K562 (cell line): Measurements from ENCODE around the gene TMEM79. TPM values are rescaled to one million over a fixed set of nuclear protein-coding genes. Genes with fewer than 3 reads are reported as not detected.
A peak's percentile ranks its signal among the peaks of the same experiment; 100 is the strongest.

Experiments used
- ATAC-seq: fragments of 200-7000 bp; cut with Tn5 transposase; 3 replicates; pipeline ENCODE4 v1.9.1; 2020; ENCODE audit warnings: moderate library complexity
- BruUV-seq: library from RNA; stranded (reverse); fragments of 400-500 nt; replicated peaks from 2 replicates; lab custom pipeline; 2021; lab: Mats Ljungman, UMichigan
- CTCF ChIA-PET: fragments of 300-600 bp; formaldehyde crosslinking; extraction: SDS; loops from one replicate; lab custom pipeline; 2021; ENCODE audit warnings: low intra/inter-chr PET ratio; lab: Yijun Ruan, JAX
- POLR2A ChIA-PET: fragments of 300-600, 350-650 bp; sonication (Branson Sonifier 250); formaldehyde crosslinking; extraction: SDS; loops from one replicate; lab custom pipeline; 2021; ENCODE audit warnings: antibody characterized with exemption, inconsistent platforms; lab: Yijun Ruan, JAX
- DNase-seq, 4 experiments: peaks; one replicate each; pipeline versions ENCODE4 v3.0.0 to v3.0.0-alpha.2; 2011 to 2018; ENCODE audit warnings: low spot score in 3 of 4, mixed read lengths in 3 of 4; ENCODE audit errors: extremely low read depth in 1 of 4
- FAIRE-seq: peaks from 2 replicates; lab custom pipeline; 2011; peaks lifted over from hg19 to GRCh38; lab: Jason Lieb, UNC
- H2AFZ ChIP-seq: 2 replicates; pipeline ENCODE4 v1.6.0; 2011; ENCODE audit warnings: low read depth, low read length, control low read depth, inconsistent platforms
- H3K27ac ChIP-seq: fragments of 200-600 bp; 3 replicates; pipeline ENCODE4 v1.8.0; 2011; ENCODE audit warnings: low read depth, mild to moderate bottlenecking, control low read depth, inconsistent platforms, low read length, moderate library complexity, mixed read lengths; ENCODE audit errors: extremely low read depth
- H3K27me3 ChIP-seq, 2 experiments: fragments of 300-600 bp in 1 of 2; 2 replicates in 1 of 2; 3 replicates in 1 of 2; pipeline versions ENCODE4 v1.6.0 to v1.8.0; 2011; ENCODE audit warnings: inconsistent platforms in 2 of 2, low read length in 2 of 2, mild to moderate bottlenecking in 1 of 2, mixed read lengths in 1 of 2, moderate library complexity in 1 of 2; ENCODE audit not compliant: control insufficient read depth in 2 of 2, insufficient read depth in 2 of 2
- H3K36me3 ChIP-seq: fragments of 300-600 bp; 3 replicates; pipeline ENCODE4 v1.8.0; 2011; ENCODE audit warnings: mild to moderate bottlenecking, low read length, inconsistent platforms; ENCODE audit not compliant: control insufficient read depth, insufficient read depth
- H3K4me1 ChIP-seq, 2 experiments: fragments of 200-600 bp in 1 of 2; replicated peaks in 1 of 2; 2 replicates in 1 of 2; 3 replicates in 1 of 2; pipeline versions ENCODE4 v1.5.1 to v1.8.0; 2011; ENCODE audit warnings: inconsistent platforms in 2 of 2, low read length in 2 of 2, mild to moderate bottlenecking in 1 of 2, mixed read lengths in 1 of 2, moderate library complexity in 1 of 2; ENCODE audit not compliant: control insufficient read depth in 2 of 2, insufficient read depth in 2 of 2
- H3K4me2 ChIP-seq: 2 replicates; pipeline ENCODE4 v1.6.1; 2011; ENCODE audit warnings: low read length, control low read depth, inconsistent platforms, mixed read lengths; ENCODE audit not compliant: insufficient read depth
- H3K4me3 ChIP-seq: fragments of 200-600 bp; sonication (generic), shearing (Covaris generic); 2 replicates; pipeline ENCODE4 v1.5.1; 2016; ENCODE audit warnings: control low read depth, inconsistent platforms
- H3K79me2 ChIP-seq: fragments of 200-600 bp; 3 replicates; pipeline ENCODE4 v1.8.0; 2011; ENCODE audit warnings: low read length, inconsistent platforms; ENCODE audit not compliant: control insufficient read depth, insufficient read depth
- H3K9ac ChIP-seq, 2 experiments: 2 replicates each; pipeline versions ENCODE4 v1.6.0 to v1.6.1; 2011; ENCODE audit warnings: low read depth in 2 of 2, low read length in 2 of 2, control low read depth in 1 of 2, inconsistent platforms in 1 of 2, mild to moderate bottlenecking in 1 of 2, mixed read lengths in 1 of 2; ENCODE audit not compliant: insufficient read depth in 1 of 2
- H3K9me1 ChIP-seq: one replicate; pipeline ENCODE4 v1.6.0; 2011; ENCODE audit warnings: inconsistent platforms, mild to moderate bottlenecking, low read length, moderate library complexity; ENCODE audit not compliant: control insufficient read depth, insufficient read depth
- H3K9me3 ChIP-seq: replicated peaks from 2 replicates; pipeline ENCODE4 v1.5.1; 2011; ENCODE audit warnings: low read depth, low read length, inconsistent platforms; ENCODE audit not compliant: control insufficient read depth, insufficient read depth
- H4K20me1 ChIP-seq: replicated peaks from 2 replicates; pipeline ENCODE4 v1.6.1; 2011; ENCODE audit warnings: low read length, inconsistent platforms, mixed read lengths; ENCODE audit not compliant: control insufficient read depth, insufficient read depth
- ASH1L ChIP-seq: fragments of 450-650 bp; IDR thresholded peaks from 2 replicates; pipeline ENCODE4 v1.6.1; 2018; ENCODE audit warnings: borderline replicate concordance, mild to moderate bottlenecking, low read depth; ENCODE audit not compliant: partially characterized antibody
- FOXK2 ChIP-seq, 2 experiments: fragments of 450-650 bp; IDR thresholded peaks in 1 of 2; conservative IDR thresholded peaks in 1 of 2; 2 replicates each; pipeline ENCODE4 v1.6.1; 2016; ENCODE audit warnings: low read depth in 2 of 2, mild to moderate bottlenecking in 1 of 2
- HEY1 ChIP-seq: fragments of 250-450 bp; sonication (Bioruptor Pico); IDR thresholded peaks from 2 replicates; pipeline ENCODE4 v1.5.0; 2020; ENCODE audit warnings: mild to moderate bottlenecking, moderate library complexity, borderline replicate concordance
- HMGN3 ChIP-seq: IDR thresholded peaks from 2 replicates; pipeline ENCODE4 v1.6.1; 2011; ENCODE audit warnings: borderline replicate concordance, low read depth, mild to moderate bottlenecking, mixed read lengths, low read length; ENCODE audit not compliant: insufficient read length; ENCODE audit errors: extremely low read depth
- JUN ChIP-seq, 2 experiments: sonication (generic) in 1 of 2; formaldehyde crosslinking in 1 of 2; IDR thresholded peaks; 2 replicates each; pipeline versions ENCODE4 v1.6.1 to v1.8.0; 2012 to 2022; ENCODE audit warnings: borderline replicate concordance in 2 of 2, mild to moderate bottlenecking in 2 of 2, improper control_type of control experiment in 1 of 2, low read depth in 1 of 2, low read length in 1 of 2, missing genetic modification reagents in 1 of 2
- JUND ChIP-seq, 2 experiments: IDR thresholded peaks; 2 replicates in 1 of 2; 3 replicates in 1 of 2; pipeline ENCODE4 v1.6.1; 2011; ENCODE audit warnings: borderline replicate concordance in 2 of 2, low read depth in 2 of 2, low read length in 2 of 2, improper control_type of control experiment in 1 of 2, missing biosample characterization in 1 of 2, missing genetic modification characterization in 1 of 2, missing genetic modification reagents in 1 of 2
- POLR2A ChIP-seq: fragments of 450-650 bp; conservative IDR thresholded peaks from 2 replicates; pipeline ENCODE4 v1.6.1; 2016
- ZFP30 ChIP-seq: fragments of 250-450 bp; sonication (Bioruptor Pico); IDR thresholded peaks from 2 replicates; pipeline ENCODE4 v1.8.0; 2022; ENCODE audit warnings: moderate library complexity, mild to moderate bottlenecking, inconsistent platforms, borderline replicate concordance
- ZMIZ1 ChIP-seq, 2 experiments: fragments of 150-350 bp in 1 of 2; IDR thresholded peaks; 2 replicates each; pipeline ENCODE4 v1.6.1; 2012 to 2016; ENCODE audit warnings: low read depth in 2 of 2, low read length in 2 of 2, mild to moderate bottlenecking in 1 of 2, moderate library complexity in 1 of 2
- in situ Hi-C: fragments of 300-500 bp; cut with MboI; formaldehyde crosslinking; loops from 4 replicates; pipeline ENCODE4 v1.15.0; 2018; ENCODE audit warnings: inconsistent platforms, mixed read lengths
- intact Hi-C: fragments of 100-400 bp; cut with micrococcal nuclease; formaldehyde crosslinking; loops from 2 replicates; pipeline ENCODE4 v1.14.2; 2022
- polyA plus RNA-seq, 8 experiments: library from polyadenylated mRNA; depleted of rRNA in 4 of 8; stranded (reverse) in 5 of 8; unstranded in 3 of 8; fragments of >200 nt; fragmentation: Nextera tagmentation in 2 of 8; fragmentation: Illumina TruSeq in 1 of 8; extraction: Ambion mirVana in 2 of 8; extraction: Trizol in 1 of 8; gene quantifications; 2 replicates each; pipeline versions ENCODE4 v1.2.1 to v1.2.3, GENCODE V29; 2011 to 2014; ENCODE audit warnings: inconsistent platforms in 1 of 8, missing spikeins in 1 of 8
- total RNA-seq, 7 experiments: library from RNA; depleted of rRNA in 6 of 7; stranded (reverse); fragments of >200 nt in 6 of 7; fragmentation: Illumina TruSeq in 2 of 7; extraction: Trizol in 2 of 7; gene quantifications; 2 replicates each; pipeline versions ENCODE4 v1.2.1 to v1.2.3, GENCODE V29; 2011 to 2021; ENCODE audit warnings: low replicate concordance in 1 of 7
- TF ChIP-seq, protein P1 (sequence below), 2 experiments: fragments of 450-650 bp; IDR thresholded peaks; 2 replicates each; pipeline ENCODE4 v1.6.1; 2016
- TF ChIP-seq, protein P2 (sequence below), 2 experiments: fragments of 450-650 bp in 1 of 2; sonication (generic) in 1 of 2; formaldehyde crosslinking in 1 of 2; IDR thresholded peaks in 1 of 2; conservative IDR thresholded peaks in 1 of 2; 2 replicates each; pipeline versions ENCODE4 v1.6.1 to v1.8.1; 2016 to 2023; ENCODE audit warnings: mild to moderate bottlenecking in 2 of 2, moderate library complexity in 2 of 2, inconsistent platforms in 1 of 2, missing genetic modification reagents in 1 of 2

Gene TMEM79
- total and polyA plus RNA-seq, 9 of the 15 experiments (the other 6 are each of a cell fraction or from before 2014, with no cell fraction given): 0.69 to 6.8 (median 4.0) TPM

- no peak for TF ChIP-seq ZMIZ1 (IDR thresholded peaks at IDR 0.05; ENCODE audit: low read depth in 2 of 2, low read length in 2 of 2)
- TF ChIP-seq, protein P1, sequence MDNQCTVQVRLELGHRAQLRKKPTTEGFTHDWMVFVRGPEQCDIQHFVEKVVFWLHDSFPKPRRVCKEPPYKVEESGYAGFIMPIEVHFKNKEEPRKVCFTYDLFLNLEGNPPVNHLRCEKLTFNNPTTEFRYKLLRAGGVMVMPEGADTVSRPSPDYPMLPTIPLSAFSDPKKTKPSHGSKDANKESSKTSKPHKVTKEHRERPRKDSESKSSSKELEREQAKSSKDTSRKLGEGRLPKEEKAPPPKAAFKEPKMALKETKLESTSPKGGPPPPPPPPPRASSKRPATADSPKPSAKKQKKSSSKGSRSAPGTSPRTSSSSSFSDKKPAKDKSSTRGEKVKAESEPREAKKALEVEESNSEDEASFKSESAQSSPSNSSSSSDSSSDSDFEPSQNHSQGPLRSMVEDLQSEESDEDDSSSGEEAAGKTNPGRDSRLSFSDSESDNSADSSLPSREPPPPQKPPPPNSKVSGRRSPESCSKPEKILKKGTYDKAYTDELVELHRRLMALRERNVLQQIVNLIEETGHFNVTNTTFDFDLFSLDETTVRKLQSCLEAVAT (IDR thresholded peaks at IDR 0.05): no peak
- no peak for TF ChIP-seq HMGN3
Measured at GRCh38 chr1:156305215-156305614, 21.1 kb downstream of the TMEM79 start (continued).

DNA sequence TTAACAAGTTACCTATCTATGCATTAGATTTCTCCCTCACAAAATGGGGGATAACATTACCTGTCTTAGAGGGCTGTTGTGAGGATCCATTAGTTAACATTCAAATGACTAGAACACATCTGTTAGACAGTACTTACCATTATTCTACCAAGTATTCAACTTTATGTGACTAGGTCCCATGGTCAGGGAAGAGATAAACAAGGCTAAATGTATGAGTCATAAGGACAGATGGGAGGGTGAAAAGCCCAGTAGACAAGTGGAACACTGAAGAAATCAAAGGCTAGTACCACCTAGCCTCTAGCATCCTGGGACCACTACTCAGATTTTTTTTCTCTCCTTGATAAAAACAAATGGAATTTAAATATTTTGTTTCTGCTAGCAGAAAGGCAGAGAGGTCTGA, 24.0 kb downstream of the TMEM79 start:
- peak in 2 of 4 experiments; percentile 36 to 38 for DNase-seq
- POLR2A ChIA-PET: interaction anchor here (0.5 to 1.6 kb wide), 6 partner anchors 11 to 115 kb away, joined by 3 to 6 read pairs (median 3); partner anchors contain the start of genes CCT3, SMG5 and TSACC
- Histone ChIP-seq H3K27ac (no peak overlapping the region; the same call in 2 of the 3 replicates), H3K9me1 (no peaks in the 10 kb centered on the region), H3K79me2 (no peaks in the 10 kb centered on the region), H2AFZ (no peak overlapping the region), H3K4me1 (no peaks in the 10 kb centered on the region), H3K9ac (no peak overlapping the region), H3K36me3 (peaks cover 69% of the 10 kb centered on the region), H3K9me3 (no peaks in the 10 kb centered on the region), H3K4me3 (no peak overlapping the region), H3K27me3 (no peaks in the 10 kb centered on the region), H4K20me1 (0 out of 2 replicates have a peak, but pooled peaks cover 5% of the 10 kb centered on the region), H3K4me2 (no peak overlapping the region)
- CTCF ChIA-PET: no interaction called here
- intact Hi-C loops (no loop called here), in situ Hi-C loops (no loop called here)
- no peak for FAIRE-seq
- BruUV-seq: no TSS peak
- no peak for ATAC-seq
- TF ChIP-seq, protein P2, sequence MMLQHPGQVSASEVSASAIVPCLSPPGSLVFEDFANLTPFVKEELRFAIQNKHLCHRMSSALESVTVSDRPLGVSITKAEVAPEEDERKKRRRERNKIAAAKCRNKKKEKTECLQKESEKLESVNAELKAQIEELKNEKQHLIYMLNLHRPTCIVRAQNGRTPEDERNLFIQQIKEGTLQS (IDR thresholded peaks at IDR 0.05): peak; percentile 59
- TF ChIP-seq, protein P2 (CRISPR knock-in tag; conservative IDR thresholded peaks at IDR 0.05): no peak
- TF ChIP-seq HEY1 (CRISPR knock-in tag) (no peak), FOXK2 (conservative IDR thresholded peaks at IDR 0.05 in 1 of 2, IDR thresholded peaks at IDR 0.05 in 1 of 2; ENCODE audit: low read depth in 2 of 2) (peak; percentile 50 to 53; a peak in 2 of 4 replicates), JUN (IDR thresholded peaks at IDR 0.05; ENCODE audit: borderline replicate concordance, low read depth, low read length) (0 out of 2 replicates have a peak, but pooled peaks have one; percentile 14), JUN (CRISPR knock-in tag; IDR thresholded peaks at IDR 0.05; ENCODE audit: borderline replicate concordance) (no peak), JUND (IDR thresholded peaks at IDR 0.05; ENCODE audit: borderline replicate concordance, low read depth, low read length) (peak; percentile 67; the same call in 1 of the 2 replicates), JUND (tag; IDR thresholded peaks at IDR 0.05; ENCODE audit: borderline replicate concordance, low read depth, low read length) (no peak), POLR2A (peak; percentile 41; the same call in 1 of the 2 replicates), ASH1L (no peak), ZFP30 (CRISPR knock-in tag) (no peak)
